AG10803 (cell line): ENCODE data around the gene TAF4B.
"Not testable (repeated sequence)": the region's sequence is repeated elsewhere in the genome, so short reads cannot be mapped to it uniquely, and the experiment has no call there.

Source experiments
- DNase-seq: peaks from one replicate; pipeline ENCODE4 v3.0.0; 2010; ENCODE audit warnings: low read depth
- H3K4me3 ChIP-seq: 2 replicates; pipeline ENCODE4 v1.5.1; 2011; ENCODE audit warnings: mild to moderate bottlenecking, low read length, control low read depth
- CTCF ChIP-seq: conservative IDR thresholded peaks from 2 replicates; pipeline ENCODE4 v1.5.1; 2011; ENCODE audit warnings: mild to moderate bottlenecking, low read length, control low read depth, inconsistent platforms

The TAF4B gene

GRCh38 chr18:26367425-26367824, 141.2 kb downstream of the TAF4B start:
- no peak for TF ChIP-seq CTCF
- DNase-seq = no peak
- H3K4me3 ChIP-seq = no peak overlapping the region

- DNase-seq = no peak
- TF ChIP-seq CTCF = no peak
- H3K4me3 ChIP-seq = no peak overlapping the region
These were observed 143.8 kb downstream of the TAF4B start for GRCh38 chr18:26370037-26370436.

- TF ChIP-seq CTCF = no peak
- no peak for DNase-seq
- H3K4me3 ChIP-seq = no peak overlapping the region
These were observed 149.9 kb downstream of the TAF4B start for GRCh38 chr18:26376105-26376504.

GRCh38 chr18:26378701-26379100, 152.5 kb downstream of the TAF4B start:
- DNase-seq = no peak
- TF ChIP-seq CTCF = no peak
- H3K4me3 ChIP-seq = no peak overlapping the region

- not testable (repeated sequence) for DNase-seq, H3K4me3 ChIP-seq
These were observed 155.3 kb downstream of the TAF4B start for GRCh38 chr18:26381555-26381954.

- H3K4me3 ChIP-seq = no peak overlapping the region
- TF ChIP-seq CTCF = peak; percentile 90
- peak; percentile 66 for DNase-seq
These were observed 157.4 kb downstream of the TAF4B start for GRCh38 chr18:26383454-26384270.

- TF ChIP-seq CTCF = peak; percentile 10; the same call in 1 of the 2 replicates
- no peak overlapping the region for H3K4me3 ChIP-seq
- DNase-seq = peak; percentile 58
These were observed 159.8 kb downstream of the TAF4B start for GRCh38 chr18:26386002-26386401.
